Prostate gland (tissue), 2 donors: ENCODE results near the gene VAV2.

Source experiments
- CTCF ChIP-seq, 4 experiments: fragments of 200-600 bp in 2 of 4; fragments of 450-650 bp in 2 of 4; sonication (generic) in 2 of 4; IDR thresholded peaks; 1 replicate in 3 of 4; 2 replicates in 1 of 4; pipeline ENCODE4 v1.5.1; 2016 to 2019; ENCODE audit warnings: antibody characterized with exemption in 4 of 4, mild to moderate bottlenecking in 2 of 4, moderate library complexity in 2 of 4
- POLR2A ChIP-seq: fragments of 450-650 bp; IDR thresholded peaks from one replicate; pipeline ENCODE4 v1.6.1; 2016; ENCODE audit warnings: antibody characterized with exemption, mild to moderate bottlenecking
- POLR2AphosphoS5 ChIP-seq: sonication (generic); formaldehyde crosslinking; IDR thresholded peaks from one replicate; pipeline ENCODE4 v1.6.1; 2017; ENCODE audit warnings: antibody characterized with exemption

GRCh38 chr9:134004881-134005280 lies 12.8 kb upstream of the VAV2 start:
- TF ChIP-seq CTCF (IDR thresholded peaks at IDR 0.05) (no peak), POLR2A (no peak), POLR2AphosphoS5 (no peak)
